H1 (cell line): ENCODE measurements around the gene ARHGEF7. TPM values are rescaled to one million over a fixed set of nuclear protein-coding genes. Genes with fewer than 3 reads are reported as not detected.
A peak's percentile ranks its signal among the peaks of the same experiment; 100 is the strongest.

Experiments
- CTCF ChIA-PET: fragments of 300-600 bp; sonication (Branson Sonifier 250); formaldehyde crosslinking; loops from one replicate; lab custom pipeline; 2021; ENCODE audit not compliant: partially characterized antibody; lab: Charles Lee
- POLR2A ChIA-PET: fragments of 300-600 bp; sonication (Branson Sonifier 250); formaldehyde crosslinking; loops from one replicate; lab custom pipeline; 2021; ENCODE audit warnings: inconsistent platforms; ENCODE audit not compliant: partially characterized antibody; lab: Charles Lee
- DNase-seq, 2 experiments: peaks; one replicate each; pipeline versions ENCODE4 v3.0.0 to v3.0.0-alpha.2; 2010 to 2022; ENCODE audit warnings: low spot score in 2 of 2, low read depth in 1 of 2, mixed read lengths in 1 of 2
- FAIRE-seq: peaks from 2 replicates; lab custom pipeline; 2011; peaks lifted over from hg19 to GRCh38; lab: Jason Lieb, UNC
- H2AFZ ChIP-seq: 2 replicates; pipeline ENCODE4 v1.8.1; 2012; ENCODE audit warnings: low read length, inconsistent platforms
- H2AK5ac ChIP-seq: 2 replicates; pipeline ENCODE4 v1.6.1; 2013; ENCODE audit warnings: low read depth, low read length
- H2BK120ac ChIP-seq: replicated peaks from 2 replicates; pipeline ENCODE3; 2013; ENCODE audit warnings: low read depth, low read length, inconsistent platforms
- H2BK12ac ChIP-seq: 2 replicates; pipeline ENCODE4 v1.6.1; 2013; ENCODE audit warnings: low read depth, low read length
- H2BK15ac ChIP-seq: 2 replicates; pipeline ENCODE4 v1.6.1; 2013; ENCODE audit warnings: low read length
- H2BK20ac ChIP-seq: 2 replicates; pipeline ENCODE4 v1.6.1; 2013; ENCODE audit warnings: low read length
- H2BK5ac ChIP-seq: 2 replicates; pipeline ENCODE4 v1.6.1; 2013; ENCODE audit warnings: low read depth, low read length
- H3K14ac ChIP-seq: 2 replicates; pipeline ENCODE4 v1.6.1; 2013; ENCODE audit warnings: inconsistent platforms; ENCODE audit not compliant: insufficient read length
- H3K18ac ChIP-seq: 2 replicates; pipeline ENCODE4 v1.6.1; 2013; ENCODE audit warnings: low read length; ENCODE audit errors: extremely low read depth
- H3K23ac ChIP-seq: 2 replicates; pipeline ENCODE4 v1.6.1; 2013; ENCODE audit warnings: inconsistent platforms; ENCODE audit not compliant: insufficient read length
- H3K23me2 ChIP-seq: 2 replicates; pipeline ENCODE4 v1.6.1; 2013; ENCODE audit warnings: low read depth, low read length
- H3K27ac ChIP-seq: 2 replicates; pipeline ENCODE4 v1.6.1; 2011; ENCODE audit warnings: low read depth, low read length, inconsistent platforms
- H3K27me3 ChIP-seq, 4 experiments: replicated peaks in 1 of 4; 1 replicate in 1 of 4; 2 replicates in 3 of 4; pipeline versions ENCODE4 v1.6.1 to v1.8.1; 2011 to 2013; ENCODE audit warnings: low read length in 3 of 4, mild to moderate bottlenecking in 3 of 4, inconsistent platforms in 2 of 4, mixed read lengths in 2 of 4, moderate library complexity in 1 of 4; ENCODE audit not compliant: control insufficient read depth in 3 of 4, insufficient read depth in 3 of 4; ENCODE audit errors: extremely low read depth in 1 of 4
- H3K36me3 ChIP-seq, 4 experiments: 2 replicates each; pipeline versions ENCODE4 v1.6.1 to v1.8.1; 2011 to 2013; ENCODE audit warnings: mild to moderate bottlenecking in 4 of 4, low read length in 3 of 4, moderate library complexity in 2 of 4, control low read depth in 1 of 4, inconsistent platforms in 1 of 4; ENCODE audit not compliant: insufficient read depth in 4 of 4, control insufficient read depth in 2 of 4
- H3K4ac ChIP-seq: replicated peaks from 2 replicates; pipeline ENCODE3; 2013; ENCODE audit warnings: low read length, low read depth, mixed read lengths, inconsistent platforms; ENCODE audit not compliant: insufficient read length
- H3K4me1 ChIP-seq, 4 experiments: replicated peaks in 1 of 4; 1 replicate in 1 of 4; 2 replicates in 3 of 4; pipeline versions ENCODE4 v1.6.1 to v1.8.1; 2011 to 2013; ENCODE audit warnings: low read length in 3 of 4, inconsistent platforms in 2 of 4, mixed read lengths in 1 of 4; ENCODE audit not compliant: insufficient read depth in 4 of 4, control insufficient read depth in 3 of 4
- H3K4me2 ChIP-seq, 2 experiments: 2 replicates each; pipeline versions ENCODE4 v1.6.1 to v1.8.1; 2011 to 2013; ENCODE audit warnings: low read depth in 2 of 2, low read length in 2 of 2, control low read depth in 1 of 2, inconsistent platforms in 1 of 2, mild to moderate bottlenecking in 1 of 2; ENCODE audit not compliant: insufficient read depth in 1 of 2
- H3K4me3 ChIP-seq, 4 experiments: fragments of 200-600, 300-600 bp in 1 of 4; sonication (generic), shearing (Covaris generic), sonication (Bioruptor Twin) in 1 of 4; 2 replicates each; pipeline versions ENCODE4 v1.5.1 to v1.8.1; 2011 to 2016; ENCODE audit warnings: low read length in 4 of 4, low read depth in 3 of 4, control low read depth in 2 of 4, inconsistent platforms in 2 of 4, mild to moderate bottlenecking in 2 of 4, mixed read lengths in 1 of 4, moderate library complexity in 1 of 4; ENCODE audit not compliant: insufficient read depth in 2 of 4; ENCODE audit errors: extremely low read depth in 1 of 4
- H3K56ac ChIP-seq: replicated peaks from 2 replicates; pipeline ENCODE3; 2013; ENCODE audit warnings: low read depth, mild to moderate bottlenecking, mixed read lengths, low read length, inconsistent platforms; ENCODE audit not compliant: insufficient read length
- H3K79me1 ChIP-seq: 2 replicates; pipeline ENCODE4 v1.6.1; 2013; ENCODE audit warnings: low read depth, low read length, control low read depth
- H3K79me2 ChIP-seq, 2 experiments: 2 replicates each; pipeline versions ENCODE4 v1.6.1 to v1.8.1; 2012 to 2013; ENCODE audit warnings: low read length in 2 of 2, mild to moderate bottlenecking in 2 of 2, inconsistent platforms in 1 of 2; ENCODE audit not compliant: insufficient read depth in 2 of 2, control insufficient read depth in 1 of 2
- H3K9ac ChIP-seq, 4 experiments: replicated peaks in 1 of 4; 1 replicate in 1 of 4; 2 replicates in 3 of 4; pipeline versions ENCODE4 v1.6.1 to v1.8.1; 2011 to 2013; ENCODE audit warnings: low read depth in 3 of 4, low read length in 3 of 4, control low read depth in 2 of 4, mild to moderate bottlenecking in 2 of 4, moderate library complexity in 2 of 4, inconsistent platforms in 1 of 4; ENCODE audit errors: extremely low read depth in 1 of 4
- H3K9me3 ChIP-seq, 2 experiments: 2 replicates each; pipeline versions ENCODE4 v1.6.1 to v1.8.1; 2012 to 2013; ENCODE audit warnings: mild to moderate bottlenecking in 2 of 2, moderate library complexity in 2 of 2, control low read depth in 1 of 2, inconsistent platforms in 1 of 2, low read depth in 1 of 2, low read length in 1 of 2, mixed read lengths in 1 of 2; ENCODE audit not compliant: insufficient read depth in 2 of 2
- H4K20me1 ChIP-seq, 2 experiments: replicated peaks in 1 of 2; 2 replicates each; pipeline versions ENCODE3 to v1.8.1; 2011 to 2013; ENCODE audit warnings: inconsistent platforms in 2 of 2, low read length in 2 of 2, mild to moderate bottlenecking in 1 of 2; ENCODE audit not compliant: insufficient read depth in 2 of 2, control insufficient read depth in 1 of 2
- H4K5ac ChIP-seq: 2 replicates; pipeline ENCODE4 v1.6.1; 2013; ENCODE audit warnings: low read length, low read depth, mixed read lengths, inconsistent platforms; ENCODE audit not compliant: insufficient read length
- H4K8ac ChIP-seq: 2 replicates; pipeline ENCODE4 v1.8.0; 2013; ENCODE audit warnings: mild to moderate bottlenecking, moderate library complexity, low read length, inconsistent platforms; ENCODE audit not compliant: insufficient read depth; ENCODE audit errors: extremely low read depth
- H4K91ac ChIP-seq: replicated peaks from 2 replicates; pipeline ENCODE3; 2013; ENCODE audit warnings: low read length, mixed read lengths, inconsistent platforms; ENCODE audit not compliant: insufficient read length
- BACH1 ChIP-seq: IDR thresholded peaks from 2 replicates; pipeline ENCODE4 v1.6.1; 2012; ENCODE audit warnings: low read length, improper control_type of control experiment
- BRCA1 ChIP-seq: IDR thresholded peaks from 2 replicates; pipeline ENCODE4 v1.6.1; 2012; ENCODE audit warnings: low read depth, low read length, improper control_type of control experiment
- CBX5 ChIP-seq: fragments of 300-800, 300-1000 bp; sonication (generic); IDR thresholded peaks from 2 replicates; pipeline ENCODE4 v1.7.1; 2016; ENCODE audit warnings: antibody characterized with exemption, low read length, low read depth
- CREB1 ChIP-seq: IDR thresholded peaks from 2 replicates; pipeline ENCODE4 v1.6.1; 2012; ENCODE audit warnings: inconsistent platforms
- GABPA ChIP-seq: IDR thresholded peaks from 2 replicates; pipeline ENCODE4 v1.6.1; 2011; ENCODE audit warnings: mild to moderate bottlenecking, low read length, moderate library complexity, borderline replicate concordance; ENCODE audit not compliant: insufficient read depth
- HDAC2 ChIP-seq, 2 experiments: fragments of 300-600 bp in 1 of 2; sonication (generic) in 1 of 2; IDR thresholded peaks; 2 replicates each; pipeline ENCODE4 v1.6.1; 2011 to 2012; ENCODE audit warnings: low read depth in 2 of 2, low read length in 2 of 2, mild to moderate bottlenecking in 2 of 2, moderate library complexity in 2 of 2, borderline replicate concordance in 1 of 2, inconsistent platforms in 1 of 2
- POLR2A ChIP-seq, 2 experiments: IDR thresholded peaks; 1 replicate in 1 of 2; 2 replicates in 1 of 2; pipeline ENCODE4 v1.6.1; 2011; ENCODE audit warnings: low read depth in 2 of 2, low read length in 2 of 2, mild to moderate bottlenecking in 2 of 2; ENCODE audit errors: control extremely low read depth in 1 of 2
- RAD21 ChIP-seq, 2 experiments: IDR thresholded peaks in 1 of 2; conservative IDR thresholded peaks in 1 of 2; 2 replicates each; pipeline ENCODE4 v1.6.1; 2011; ENCODE audit warnings: low read depth in 2 of 2, low read length in 2 of 2, improper control_type of control experiment in 1 of 2, inconsistent platforms in 1 of 2, mild to moderate bottlenecking in 1 of 2, moderate library complexity in 1 of 2
- RFX5 ChIP-seq: IDR thresholded peaks from 2 replicates; pipeline ENCODE4 v1.6.1; 2011; ENCODE audit warnings: low read depth, low read length, improper control_type of control experiment, borderline replicate concordance
- RNF2 ChIP-seq: fragments of 200-900, 300-1000 bp; sonication (generic); IDR thresholded peaks from 2 replicates; pipeline ENCODE4 v1.7.1; 2016; ENCODE audit warnings: borderline replicate concordance, low read depth, mild to moderate bottlenecking, antibody characterized with exemption, low read length; ENCODE audit not compliant: poor library complexity, severe bottlenecking; ENCODE audit errors: missing control alignments
- TAF1 ChIP-seq: IDR thresholded peaks from 2 replicates; pipeline ENCODE4 v1.6.1; 2011; ENCODE audit warnings: mild to moderate bottlenecking, low read depth, low read length
- USF2 ChIP-seq: IDR thresholded peaks from 2 replicates; pipeline ENCODE4 v1.6.1; 2011; ENCODE audit warnings: low read length, improper control_type of control experiment
- ZNF274 ChIP-seq: IDR thresholded peaks from 2 replicates; pipeline ENCODE4 v1.7.0; 2012; ENCODE audit warnings: low read length, borderline replicate concordance; ENCODE audit errors: extremely low read depth
- whole genome bisulfite sequencing, 2 experiments: shearing (Covaris generic) in 1 of 2; methylation state at CpG; one replicate each; pipeline versions ENCODE4 v1.1.6 to v1.1.7; 2013 to 2015; ENCODE audit warnings: low lambda C conversion rate in 2 of 2, mixed read lengths in 2 of 2, inconsistent platforms in 1 of 2, low coverage in 1 of 2, missing lambda C conversion rate in 1 of 2; ENCODE audit not compliant: insufficient replicate concordance in 2 of 2, insufficient coverage in 1 of 2, insufficient read length in 1 of 2; ENCODE audit errors: extremely low coverage in 1 of 2, missing lambda C conversion rate in 1 of 2; 5-methylcytosine and 5-hydroxymethylcytosine counted together
- polyA plus RNA-seq, 7 experiments: library from polyadenylated mRNA; depleted of rRNA in 3 of 7; stranded (reverse) in 5 of 7; unstranded in 2 of 7; fragments of >200 nt in 5 of 7; fragments of 200-250 nt in 2 of 7; gene quantifications; 1 replicate in 5 of 7; 2 replicates in 1 of 7; 4 replicates in 1 of 7; pipeline versions ENCODE4 v1.2.1 to v1.2.3, GENCODE V29; 2011 to 2013; ENCODE audit warnings: missing spikeins in 2 of 7, mixed read lengths in 2 of 7
- total RNA-seq: library from RNA; stranded (reverse); fragmentation: NEBNext Ultra II Directional; extraction: Animal tissue kit (Norgen Biotek cat#: 25700); gene quantifications from 2 replicates; pipeline ENCODE4 v1.2.1, GENCODE V29; 2021

ARHGEF7 gene
- total and polyA plus RNA-seq, 2 of the 8 experiments (the other 6 are each of a cell fraction or from before 2014, with no cell fraction given), result 26.2 to 56.5 TPM

GRCh38 chr13:111209613-111210012, 94.5 kb downstream of the ARHGEF7 start:
- Histone ChIP-seq H3K23me2 (no peaks in the 10 kb centered on the region; the same call in 1 of the 2 replicates), H2BK12ac (peak overlapping the region; percentile 10; the same call in 1 of the 2 replicates), H3K4me2 (no peak overlapping the region), H2AK5ac (no peak overlapping the region), H3K14ac (no peak overlapping the region), H3K23ac (no peak overlapping the region), H3K27ac (no peak overlapping the region), H3K9me3 (no peaks in the 10 kb centered on the region), H2BK120ac (no peak overlapping the region), H2BK20ac (no peak overlapping the region), H3K27me3 (no peaks in the 10 kb centered on the region), H3K9ac (peak overlapping the region in 1 of 4 experiments; percentile 45; a peak in 1 of 7 replicates), H2BK15ac (no peak overlapping the region), H3K56ac (no peak overlapping the region), H3K4me1 (peaks cover 14 to 46% (median 32%) of the 10 kb centered on the region in 4 experiments), H2BK5ac (no peak overlapping the region), H3K4me3 (no peak overlapping the region), H3K79me1 (peaks cover 18% of the 10 kb centered on the region), H4K5ac (no peak overlapping the region), H3K79me2 (peaks cover 0 to 91% of the 10 kb centered on the region in 2 experiments; a peak in 3 of 4 replicates), H4K91ac (no peak overlapping the region), H4K20me1 (peaks cover 7 to 18% of the 10 kb centered on the region in 2 experiments), H3K4ac (no peak overlapping the region), H4K8ac (no peak overlapping the region), H3K18ac (no peak overlapping the region), H2AFZ (no peak overlapping the region), H3K36me3 (no peaks in the 10 kb centered on the region)
- DNase-seq (no peak), FAIRE-seq (no peak)
- POLR2A ChIA-PET, result no interaction called here
- CTCF ChIA-PET, result interaction anchor here (9.6 kb wide), 1 partner anchor 23 kb away, joined by 65 read pairs; no protein-coding TSS in a partner anchor
- WGBS, 2 experiments, result 89% methylated on average over 9 of the region's 9 CpGs; no CpG with 5 or more reads in 1 of the 2 experiments
- TF ChIP-seq TAF1 (no peak), CBX5 (no peak), RNF2 (no peak), RFX5 (no peak), POLR2A (IDR thresholded peaks at IDR 0.05; ENCODE audit: control extremely low read depth in 1 of 2, low read depth in 2 of 2, low read length in 2 of 2) (no peak), CREB1 (no peak), BACH1 (no peak), GABPA (no peak), BRCA1 (no peak), RAD21 (IDR thresholded peaks at IDR 0.05 in 1 of 2, conservative IDR thresholded peaks at IDR 0.05 in 1 of 2; ENCODE audit: low read depth in 2 of 2, low read length in 2 of 2) (no peak), ZNF274 (no peak), USF2 (no peak), HDAC2 (IDR thresholded peaks at IDR 0.05; ENCODE audit: borderline replicate concordance in 1 of 2, low read depth in 2 of 2, low read length in 2 of 2) (no peak)
